DMS114 treated with DMSO at 0.1 percent for 48 hours (cell line): Measurements from ENCODE around the gene CYP1B1.
"Not testable (repeated sequence)": the region's sequence is repeated elsewhere in the genome, so short reads cannot be mapped to it uniquely, and the experiment has no call there.

Experiments
- DNase-seq: peaks from one replicate; lab custom pipeline; 2025; ENCODE audit not compliant: unreplicated experiment; lab: John Stamatoyannopoulos, UW

CYP1B1 gene

DNA sequence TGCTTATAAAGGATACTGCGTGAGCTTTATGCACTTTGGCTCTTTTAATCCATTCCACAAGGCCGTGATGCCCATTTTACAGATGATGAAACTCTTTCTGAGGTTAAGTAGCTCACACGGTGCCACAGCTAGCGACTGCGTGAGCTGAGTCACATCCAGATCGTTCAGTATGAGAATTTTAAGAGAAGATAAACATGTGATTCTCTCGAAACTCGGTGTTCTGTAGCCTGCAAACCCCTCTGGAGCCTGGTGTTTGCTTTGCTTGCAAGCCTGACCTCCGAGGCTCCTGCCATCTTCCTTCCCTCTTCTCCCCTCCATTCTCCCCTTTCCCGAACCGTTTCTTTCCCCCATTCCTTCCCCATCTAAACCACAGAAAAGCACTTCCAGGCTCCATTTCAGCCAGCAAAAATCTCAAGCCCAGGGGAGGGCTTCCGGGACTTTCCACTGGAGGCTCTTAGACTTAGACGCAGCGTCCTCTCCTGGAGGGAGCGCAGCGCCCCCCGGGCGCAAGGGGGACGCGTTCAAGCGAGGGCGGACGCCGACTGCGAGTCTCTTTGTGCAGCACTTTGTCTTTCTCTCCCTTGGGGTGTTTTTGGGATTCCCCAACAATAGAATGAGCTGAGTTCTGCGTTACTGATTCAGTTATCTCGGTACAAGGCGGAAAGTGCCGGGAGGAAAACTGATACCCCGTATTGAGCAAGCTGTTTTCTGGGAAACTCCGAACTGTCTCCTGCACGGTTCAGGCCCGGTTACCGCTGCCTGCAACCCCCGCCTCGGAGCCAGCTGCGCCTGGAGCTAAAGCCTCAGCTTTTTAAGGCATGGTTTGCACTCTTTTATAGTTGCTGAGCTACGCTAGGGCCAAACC lies 38.0 kb downstream of the CYP1B1 start:
- no peak for DNase-seq

DNA sequence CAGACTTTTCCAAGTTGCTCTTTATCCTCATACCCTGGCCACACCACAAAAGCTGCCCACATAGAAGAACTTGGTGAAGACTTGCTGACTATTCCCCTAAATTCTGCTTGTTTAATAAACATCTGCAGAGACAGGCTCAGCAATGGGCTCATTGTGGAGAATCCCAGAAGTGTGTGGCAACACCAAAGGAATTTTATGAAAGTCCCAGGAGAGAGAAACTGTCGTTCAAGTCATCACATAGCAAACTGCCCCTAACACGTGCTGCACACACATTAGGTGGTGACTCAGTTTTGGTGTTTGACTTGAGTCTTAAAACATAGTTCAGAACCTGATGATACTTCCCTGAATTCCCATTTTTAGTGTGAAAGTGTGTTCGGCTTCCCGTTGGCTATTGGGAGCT lies 38.6 kb downstream of the CYP1B1 start:
- no peak for DNase-seq

DNA sequence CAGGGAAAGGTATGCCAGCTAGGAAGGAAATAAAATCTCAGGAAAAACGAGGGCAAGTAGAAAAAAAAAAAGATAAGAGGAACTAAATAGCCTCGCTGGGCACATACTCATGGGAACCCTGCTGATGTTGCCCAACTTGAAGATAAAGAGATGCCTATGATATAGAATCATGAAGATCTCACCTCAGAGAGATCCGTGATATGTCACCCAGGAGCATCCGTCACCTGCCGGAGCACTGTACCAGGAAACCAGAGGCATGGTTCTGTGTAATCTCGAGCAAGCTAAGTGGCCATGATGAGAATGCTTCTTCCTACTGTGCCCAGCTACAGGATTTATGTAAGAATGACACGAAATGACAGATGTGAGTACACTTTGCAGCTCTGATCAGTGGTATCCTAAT lies 40.0 kb downstream of the CYP1B1 start:
- DNase-seq: no peak

DNA sequence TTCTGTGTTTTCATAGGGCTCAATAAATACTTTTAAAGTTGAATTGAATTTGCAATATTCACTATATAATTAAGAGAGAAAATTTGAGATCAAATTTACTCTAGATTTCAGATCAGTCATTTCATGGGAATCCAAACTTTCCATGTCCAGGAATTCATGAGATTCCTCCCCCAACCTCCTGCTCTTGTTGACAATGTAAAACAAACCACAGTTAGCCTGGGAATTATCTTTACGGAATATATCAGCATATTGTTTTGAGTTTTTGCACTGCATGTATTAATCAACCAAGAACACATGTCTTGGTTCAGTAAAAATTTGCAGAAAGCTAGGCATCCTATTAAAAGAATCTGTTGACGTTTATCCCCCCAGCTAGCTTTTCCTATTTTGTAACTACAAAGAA lies 42.3 kb downstream of the CYP1B1 start:
- no peak for DNase-seq

DNA sequence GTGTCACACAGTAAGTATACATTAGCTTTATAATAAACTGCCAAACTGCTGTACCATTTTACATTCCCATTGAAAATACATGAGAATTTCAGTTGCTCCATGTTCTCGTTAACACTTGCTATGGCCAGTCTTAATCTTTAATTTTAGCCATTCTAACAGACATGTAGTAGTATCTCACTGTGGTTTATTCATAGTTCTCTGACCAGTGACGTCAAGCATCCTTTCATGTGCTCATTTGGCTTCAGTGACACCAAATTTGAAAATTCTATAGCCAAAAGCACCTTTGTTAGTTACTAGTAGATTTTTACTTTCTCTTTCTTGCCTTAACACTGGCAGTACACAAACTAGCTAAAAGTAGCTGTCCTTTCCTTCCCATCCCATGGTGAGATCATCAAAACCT lies 43.0 kb downstream of the CYP1B1 start:
- DNase-seq: no peak

DNA sequence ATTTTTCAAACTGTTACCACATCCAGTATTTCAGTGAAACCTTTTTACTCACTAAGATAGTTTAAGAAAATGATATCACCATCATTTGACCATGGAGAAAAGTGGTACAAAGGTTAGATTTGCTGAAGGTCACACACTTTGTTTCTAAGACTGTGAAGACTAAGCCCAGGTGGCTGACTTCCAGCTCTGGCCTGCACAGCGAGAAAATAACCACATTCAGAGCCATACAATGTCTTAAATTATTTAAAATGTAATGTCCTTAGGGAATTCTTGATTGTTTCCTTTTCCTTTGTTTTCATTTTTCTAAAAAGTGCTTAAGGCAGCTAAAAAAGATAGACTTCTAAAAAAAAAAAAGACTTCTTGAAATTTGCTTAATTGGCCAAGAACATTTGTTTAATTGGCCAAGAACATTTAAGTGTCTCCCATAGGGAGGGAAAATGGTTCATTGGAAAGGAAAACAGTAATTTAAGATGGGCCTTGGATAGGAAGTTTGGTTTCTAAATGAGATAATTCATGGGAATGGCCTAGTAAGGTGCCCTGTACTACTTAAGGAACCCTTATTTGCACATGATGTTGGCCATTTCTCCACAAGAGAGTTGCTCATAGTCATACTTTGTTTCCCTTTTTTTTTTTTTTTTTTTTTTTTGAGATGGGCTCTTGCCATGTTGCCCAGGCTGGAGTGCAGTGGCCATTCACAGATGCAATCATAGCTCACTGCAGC lies 45.2 kb downstream of the CYP1B1 start:
- no peak for DNase-seq

DNA sequence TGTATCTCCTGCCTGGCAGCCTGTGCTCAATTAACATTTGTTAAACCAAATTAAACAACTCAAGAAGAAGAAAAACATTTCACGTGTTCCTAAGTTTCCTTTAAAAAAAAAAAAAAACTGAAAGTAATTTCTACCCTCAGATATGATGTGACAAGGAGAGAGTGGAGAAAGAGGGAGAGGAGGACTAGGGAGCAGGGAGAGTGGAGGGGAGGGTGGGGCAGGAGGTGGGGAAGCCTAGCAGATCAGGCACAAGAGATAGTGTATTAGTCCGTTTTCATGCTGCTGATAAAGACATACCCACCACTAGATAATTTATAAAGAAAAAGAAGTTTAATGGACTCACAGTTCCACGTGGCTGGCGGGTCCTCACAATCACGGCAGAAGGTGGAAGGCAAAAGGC lies 46.4 kb downstream of the CYP1B1 start:
- no peak for DNase-seq

DNA sequence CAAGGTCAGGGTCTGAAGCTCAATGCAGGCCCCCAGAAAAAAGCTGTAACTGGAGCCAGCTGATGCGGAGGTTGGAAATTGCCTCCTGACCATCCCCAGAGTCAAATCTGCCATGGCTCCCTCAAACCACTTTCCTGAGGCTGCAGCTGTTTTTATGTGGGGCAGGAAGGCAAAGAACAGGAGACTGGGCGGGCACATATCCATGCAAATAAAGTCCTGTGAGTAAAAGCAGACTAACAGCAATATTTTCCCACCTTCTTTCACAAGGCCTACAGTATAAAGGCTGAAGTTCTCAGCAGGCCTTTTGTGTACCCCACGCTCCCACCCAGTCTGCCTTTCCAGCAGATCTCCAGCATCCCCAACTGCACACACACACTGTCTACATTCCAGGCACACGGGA lies 47.1 kb downstream of the CYP1B1 start:
- DNase-seq: no peak

DNA sequence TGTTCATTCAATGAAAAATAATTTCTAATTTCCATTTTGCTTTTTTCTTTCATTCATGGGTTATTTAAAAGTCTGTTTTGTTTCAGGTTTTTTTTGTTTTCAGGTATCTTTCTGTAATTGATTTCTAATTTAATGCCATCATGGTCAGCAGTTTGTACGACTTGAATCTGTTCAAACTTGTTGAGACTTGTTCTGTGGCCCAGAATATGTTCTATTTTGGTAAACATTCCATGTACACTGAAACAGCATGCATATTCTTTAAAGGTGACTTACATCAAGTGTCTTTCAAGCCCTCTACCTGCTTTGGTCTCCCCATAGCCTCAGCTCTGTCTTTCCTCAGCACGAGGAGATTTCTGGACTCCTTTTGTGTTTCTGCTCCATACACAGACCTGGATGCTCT lies 49.1 kb downstream of the CYP1B1 start:
- no peak for DNase-seq

DNA sequence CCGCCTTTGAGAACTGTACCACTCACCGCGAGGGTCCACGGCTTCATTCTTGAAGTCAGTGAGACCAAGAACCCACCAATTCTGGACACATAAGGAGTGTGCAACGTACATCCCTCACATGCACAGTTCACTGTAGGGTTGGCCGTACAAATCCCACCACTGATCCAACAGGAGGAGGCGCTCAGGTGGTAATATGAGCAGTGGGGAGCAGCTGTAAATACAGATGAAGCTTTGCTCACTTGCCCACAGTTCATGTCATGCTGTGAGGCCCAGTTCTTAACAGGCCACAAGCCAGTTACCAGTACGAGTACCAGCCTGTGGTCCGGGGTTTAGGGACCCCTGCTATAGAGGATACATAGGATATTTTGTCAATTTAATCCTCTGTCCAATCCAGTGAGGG lies 54.4 kb downstream of the CYP1B1 start:
- no peak for DNase-seq

DNA sequence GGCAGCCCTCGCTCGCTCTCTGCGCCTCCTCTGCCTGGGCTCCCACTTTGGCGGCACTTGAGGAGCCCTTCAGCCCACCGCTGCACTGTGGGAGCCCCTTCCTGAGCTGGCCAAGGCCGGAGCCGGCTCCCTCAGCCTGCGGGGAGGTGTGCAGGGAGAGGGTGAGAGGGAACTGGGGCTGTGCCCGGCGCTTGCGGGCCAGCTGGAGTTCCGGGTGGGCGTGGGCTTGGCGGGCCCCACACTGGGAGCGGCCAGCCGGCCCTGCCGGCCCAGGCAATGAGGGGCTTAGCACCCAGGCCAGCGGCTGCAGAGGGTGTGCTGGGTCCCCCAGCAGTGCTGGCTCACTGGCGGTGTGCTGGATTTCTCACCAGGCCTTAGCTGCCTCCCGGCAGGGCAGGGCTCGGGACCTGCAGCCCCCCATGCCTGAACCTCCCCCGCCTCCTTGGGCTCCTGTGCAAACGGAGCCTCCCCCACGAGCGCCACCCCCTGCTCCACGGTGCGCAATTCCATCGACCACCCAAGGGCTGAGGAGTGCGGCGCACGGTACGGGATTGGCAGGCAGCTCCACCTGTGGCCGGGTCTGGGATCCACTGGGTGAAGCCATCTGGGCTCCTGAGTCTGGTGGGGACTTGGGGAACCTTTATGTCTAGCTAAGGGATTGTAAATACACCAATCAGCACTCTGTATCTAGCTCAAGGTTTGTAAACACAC lies 55.4 kb downstream of the CYP1B1 start:
- not testable (repeated sequence) for DNase-seq

DNA sequence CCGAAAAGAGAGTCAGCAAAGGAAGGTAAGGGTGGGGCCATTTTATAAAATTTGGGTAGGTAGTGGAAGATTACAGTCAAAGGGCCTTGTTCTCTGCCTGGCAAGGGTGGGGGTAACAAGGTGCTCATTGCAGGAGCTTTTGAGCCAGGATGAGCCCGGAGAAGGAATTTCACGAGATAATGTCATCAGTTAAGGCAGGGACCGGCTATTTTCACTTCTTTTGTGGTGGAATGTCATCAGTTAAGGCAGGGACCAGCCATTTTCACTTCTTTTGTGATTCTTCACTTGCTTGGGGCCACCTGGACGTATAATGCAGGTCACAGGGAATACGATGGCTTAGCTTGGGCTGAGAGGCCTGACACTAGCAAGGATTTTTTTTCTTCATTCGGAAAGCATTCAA lies 58.1 kb downstream of the CYP1B1 start:
- no peak for DNase-seq
